ENCODE measurements around the gene TRAPPC14. TPM values are rescaled to one million over a fixed set of nuclear protein-coding genes. Genes with fewer than 3 reads are reported as not detected.

The TRAPPC14 gene
- total and polyA plus RNA-seq, 9 of the 15 experiments (the other 6 are each of a cell fraction or from before 2014, with no cell fraction given) = 0.42 to 45.9 (median 18.2) TPM

- TF ChIP-seq, protein P1, sequence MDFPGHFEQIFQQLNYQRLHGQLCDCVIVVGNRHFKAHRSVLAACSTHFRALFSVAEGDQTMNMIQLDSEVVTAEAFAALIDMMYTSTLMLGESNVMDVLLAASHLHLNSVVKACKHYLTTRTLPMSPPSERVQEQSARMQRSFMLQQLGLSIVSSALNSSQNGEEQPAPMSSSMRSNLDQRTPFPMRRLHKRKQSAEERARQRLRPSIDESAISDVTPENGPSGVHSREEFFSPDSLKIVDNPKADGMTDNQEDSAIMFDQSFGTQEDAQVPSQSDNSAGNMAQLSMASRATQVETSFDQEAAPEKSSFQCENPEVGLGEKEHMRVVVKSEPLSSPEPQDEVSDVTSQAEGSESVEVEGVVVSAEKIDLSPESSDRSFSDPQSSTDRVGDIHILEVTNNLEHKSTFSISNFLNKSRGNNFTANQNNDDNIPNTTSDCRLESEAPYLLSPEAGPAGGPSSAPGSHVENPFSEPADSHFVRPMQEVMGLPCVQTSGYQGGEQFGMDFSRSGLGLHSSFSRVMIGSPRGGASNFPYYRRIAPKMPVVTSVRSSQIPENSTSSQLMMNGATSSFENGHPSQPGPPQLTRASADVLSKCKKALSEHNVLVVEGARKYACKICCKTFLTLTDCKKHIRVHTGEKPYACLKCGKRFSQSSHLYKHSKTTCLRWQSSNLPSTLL (IDR thresholded peaks at IDR 0.05) = no peak
- TF ChIP-seq RBM25 (IDR thresholded peaks at IDR 0.05; ENCODE audit: low read depth, low read length, severe bottlenecking) = no peak
- TF ChIP-seq MYNN (IDR thresholded peaks at IDR 0.05) = 0 out of 2 replicates have a peak, but pooled peaks have one; percentile 45
- no peak for TF ChIP-seq MYNN (CRISPR knock-in tag; IDR thresholded peaks at IDR 0.05)
- TF ChIP-seq, protein P2, sequence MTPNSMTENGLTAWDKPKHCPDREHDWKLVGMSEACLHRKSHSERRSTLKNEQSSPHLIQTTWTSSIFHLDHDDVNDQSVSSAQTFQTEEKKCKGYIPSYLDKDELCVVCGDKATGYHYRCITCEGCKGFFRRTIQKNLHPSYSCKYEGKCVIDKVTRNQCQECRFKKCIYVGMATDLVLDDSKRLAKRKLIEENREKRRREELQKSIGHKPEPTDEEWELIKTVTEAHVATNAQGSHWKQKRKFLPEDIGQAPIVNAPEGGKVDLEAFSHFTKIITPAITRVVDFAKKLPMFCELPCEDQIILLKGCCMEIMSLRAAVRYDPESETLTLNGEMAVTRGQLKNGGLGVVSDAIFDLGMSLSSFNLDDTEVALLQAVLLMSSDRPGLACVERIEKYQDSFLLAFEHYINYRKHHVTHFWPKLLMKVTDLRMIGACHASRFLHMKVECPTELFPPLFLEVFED (CRISPR knock-in tag; conservative IDR thresholded peaks at IDR 0.05) = 0 out of 2 replicates have a peak, but pooled peaks have one; percentile 71
- peak; percentile 9; the same call in 1 of the 2 replicates for TF ChIP-seq TCF3 (CRISPR knock-in tag; IDR thresholded peaks at IDR 0.05)
- TF ChIP-seq ZNF583 (CRISPR knock-in tag; IDR thresholded peaks at IDR 0.05) = 0 out of 2 replicates have a peak, but pooled peaks have one; percentile 35
- 0 out of 2 replicates have a peak, but pooled peaks have one; percentile 45 for TF ChIP-seq ELF4 (CRISPR knock-in tag; IDR thresholded peaks at IDR 0.05)
- no peak for TF ChIP-seq CHCHD3 (CRISPR knock-in tag; IDR thresholded peaks at IDR 0.05)
- peak; percentile 29 to 57; a peak in 2 of 4 replicates for TF ChIP-seq FOXK2 (conservative IDR thresholded peaks at IDR 0.05 in 1 of 2, IDR thresholded peaks at IDR 0.05 in 1 of 2; ENCODE audit: low read depth in 2 of 2)
- no peak for TF ChIP-seq ZNF740 (CRISPR knock-in tag; IDR thresholded peaks at IDR 0.05)
- TF ChIP-seq ZNF740 (tag; IDR thresholded peaks at IDR 0.05) = peak in 1 of 2 experiments; percentile 74; a peak in 2 of 4 replicates
- TF ChIP-seq TSC22D4 (tag; IDR thresholded peaks at IDR 0.05) = no peak
- 0 out of 4 replicates have a peak, but pooled peaks of 1 of the 2 experiments have one; percentile 14 for TF ChIP-seq MNT (conservative IDR thresholded peaks at IDR 0.05)
- TF ChIP-seq ZNF184 (CRISPR knock-in tag; IDR thresholded peaks at IDR 0.05) = no peak
- TF ChIP-seq NR4A1 (CRISPR knock-in tag; IDR thresholded peaks at IDR 0.05) = no peak
- TF ChIP-seq NR4A1 (tag; IDR thresholded peaks at IDR 0.05) = peak; percentile 75; the same call in 1 of the 2 replicates
- no peak for TF ChIP-seq ZNF23 (CRISPR knock-in tag; IDR thresholded peaks at IDR 0.05)
- peak; percentile 8; the same call in 1 of the 2 replicates for TF ChIP-seq POLR2AphosphoS5 (IDR thresholded peaks at IDR 0.05; ENCODE audit: control insufficient read depth, insufficient read depth, low read depth, low read length)
- 0 out of 2 replicates have a peak, but pooled peaks have one; percentile 25 for TF ChIP-seq DPF2 (IDR thresholded peaks at IDR 0.05)
- 0 out of 2 replicates have a peak, but pooled peaks have one; percentile 22 for TF ChIP-seq ZNF584 (CRISPR knock-in tag; IDR thresholded peaks at IDR 0.05; ENCODE audit: low read depth)
These were observed 34.0 kb downstream of the TRAPPC14 start (continued) for GRCh38 chr7:100124301-100125230.
